Stromal cell of bone marrow (primary cell): ENCODE results near the gene GPR150.

Source experiments
- DNase-seq: peaks from one replicate; pipeline ENCODE4 v3.0.0-alpha.2; 2012; ENCODE audit warnings: low read depth

The GPR150 gene

GRCh38 chr5:95620030-95620869, at the start of gene GPR150:
TSS of gene GPR150 (plus strand) at chr5:95620087. CDS start at chr5:95620276, 189 bp downstream.
- no peak for DNase-seq

- DNase-seq = no peak
Observed at GRCh38 chr5:95572016-95572415, 47.9 kb upstream of the GPR150 start.

- no peak for DNase-seq
Observed at GRCh38 chr5:95581576-95581975, 38.3 kb upstream of the GPR150 start.

DNA sequence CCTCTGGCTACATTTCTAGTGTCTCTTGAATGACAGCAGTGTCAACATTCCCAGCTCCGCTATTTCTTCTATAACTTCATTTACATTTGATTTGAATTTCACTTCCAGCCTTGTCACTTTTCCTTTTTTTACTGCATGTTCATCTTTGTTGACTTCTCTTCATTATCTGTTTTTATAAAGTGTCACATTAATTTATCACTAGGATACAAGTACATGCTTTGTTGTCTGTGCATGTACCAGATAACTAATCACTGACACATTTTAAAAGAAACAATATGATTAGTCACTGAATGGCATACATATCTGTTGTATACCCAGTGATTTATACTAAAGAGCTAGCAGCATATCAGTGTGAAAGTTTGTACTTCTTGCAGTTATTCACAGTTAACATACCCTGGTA, 35.9 kb upstream of the GPR150 start:
- no peak for DNase-seq

DNA sequence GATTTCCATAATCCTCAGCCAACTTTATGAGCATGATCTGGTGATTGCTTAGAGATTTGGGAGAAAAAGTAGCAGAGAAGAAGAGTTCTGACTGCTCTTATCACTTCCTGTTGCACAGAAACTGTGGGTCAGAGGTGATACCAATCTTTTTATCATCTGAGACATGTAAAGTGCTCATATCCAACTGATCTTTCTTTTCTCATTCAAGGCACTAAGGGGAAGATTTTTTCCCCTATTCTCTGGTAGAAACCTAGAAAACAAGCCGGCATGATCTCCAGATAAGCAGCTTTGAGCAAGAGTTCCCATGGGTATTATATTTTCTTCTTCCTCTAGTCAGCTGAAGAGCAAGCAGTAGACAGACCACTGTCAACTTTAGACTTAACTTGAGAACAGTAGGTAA, 29.0 kb upstream of the GPR150 start:
- DNase-seq = no peak

DNA sequence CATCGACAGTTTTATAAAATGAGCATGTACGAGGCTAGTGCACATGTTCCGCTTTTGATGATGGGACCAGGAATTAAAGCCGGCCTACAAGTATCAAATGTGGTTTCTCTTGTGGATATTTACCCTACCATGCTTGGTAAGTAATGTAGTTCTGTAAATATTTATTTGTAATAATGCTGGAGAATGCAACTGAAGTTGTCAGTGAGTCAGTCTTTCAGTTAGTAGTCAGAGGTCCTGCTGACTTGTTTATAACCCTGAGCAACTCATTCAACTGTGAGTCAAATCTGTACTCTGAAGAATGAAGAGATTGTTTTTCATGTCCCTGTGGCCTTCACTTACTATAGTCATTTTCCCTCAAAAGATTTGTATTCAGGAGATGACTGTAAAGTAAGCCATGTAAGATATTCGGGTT, 28.4 kb upstream of the GPR150 start:
- peak; percentile 70 for DNase-seq

DNA sequence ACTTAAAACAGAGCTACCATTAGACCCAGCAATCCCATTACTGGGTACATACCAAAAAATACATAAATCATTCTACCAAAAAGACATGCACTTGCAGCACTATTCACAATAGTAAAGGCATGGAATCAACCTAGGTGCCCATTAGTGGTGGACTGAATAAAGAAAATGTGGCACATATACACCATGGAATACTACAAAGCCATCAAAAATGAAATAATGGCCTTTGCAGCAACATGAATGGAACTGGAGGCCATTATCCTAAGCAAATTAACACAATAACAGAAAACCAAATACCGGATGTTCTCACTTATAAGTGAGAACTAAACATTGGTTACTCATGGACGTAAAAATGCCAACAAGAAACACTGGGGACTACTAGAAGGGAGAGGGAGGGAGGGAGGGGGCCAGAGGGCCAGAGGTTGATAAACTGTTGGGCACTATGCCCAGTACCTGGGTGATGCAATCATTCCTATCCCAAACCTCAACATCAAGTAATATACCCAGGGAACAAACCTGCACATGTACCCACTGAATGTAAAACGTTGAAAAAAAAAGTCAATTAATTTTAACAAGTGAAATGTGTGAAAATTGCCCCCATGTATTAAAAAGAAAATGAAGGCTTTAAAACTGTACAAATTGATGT, 24.5 kb upstream of the GPR150 start:
- DNase-seq = no peak

DNA sequence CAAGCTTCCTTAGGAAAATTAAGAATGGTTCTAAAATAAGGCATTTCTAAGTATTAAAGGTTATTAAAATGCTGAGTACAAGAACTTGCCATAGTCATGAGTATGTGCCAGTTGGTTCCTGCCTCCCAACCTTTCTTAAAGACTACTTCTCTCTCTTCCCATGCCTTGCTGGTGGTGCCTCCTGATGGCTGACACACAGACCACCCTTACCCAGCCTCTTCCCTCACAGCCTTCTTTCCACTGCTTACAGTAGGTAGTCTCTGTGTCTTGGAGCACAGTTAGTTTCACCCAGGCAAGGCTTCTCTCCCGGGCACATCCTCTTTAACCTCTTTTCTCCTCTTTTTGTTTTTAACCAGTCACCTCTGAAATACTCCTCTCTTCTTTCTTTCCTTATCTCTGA, 20.6 kb upstream of the GPR150 start:
- DNase-seq = no peak

DNA sequence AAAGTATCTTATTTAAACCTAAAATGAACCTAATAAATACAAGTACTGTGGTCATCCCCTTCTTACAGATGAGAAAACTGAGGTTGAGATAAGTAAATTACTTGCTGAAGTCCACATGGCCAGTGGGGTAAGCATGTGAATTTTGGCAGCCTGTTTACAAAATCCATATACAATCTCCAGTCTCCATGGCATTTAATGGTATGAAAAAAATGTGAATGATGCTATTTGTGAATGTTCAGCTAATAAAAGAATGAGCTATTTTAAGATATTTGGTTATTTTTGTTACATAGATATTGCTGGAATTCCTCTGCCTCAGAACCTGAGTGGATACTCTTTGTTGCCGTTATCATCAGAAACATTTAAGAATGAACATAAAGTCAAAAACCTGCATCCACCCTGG, 19.3 kb upstream of the GPR150 start:
- no peak for DNase-seq

DNA sequence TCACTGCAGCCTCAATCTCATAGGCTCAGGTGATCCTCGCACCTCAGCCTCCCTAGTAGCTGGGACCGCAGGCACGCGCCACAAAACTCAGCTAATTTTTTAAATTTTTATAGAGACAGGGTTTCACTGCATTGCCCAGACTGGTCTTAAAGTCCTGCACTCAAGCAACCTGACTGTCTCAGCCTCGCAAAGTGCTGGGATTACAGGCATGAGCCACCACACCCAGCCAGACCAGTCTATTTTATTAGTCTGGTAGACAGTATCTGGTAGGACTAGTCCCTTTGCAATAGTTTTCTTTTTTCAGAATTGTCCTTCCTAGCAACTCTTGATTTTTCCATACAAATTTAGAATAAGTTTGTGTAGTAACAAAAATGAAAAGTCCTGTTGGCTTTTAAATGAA, 14.1 kb upstream of the GPR150 start:
- no peak for DNase-seq

- DNase-seq = no peak
Observed at GRCh38 chr5:95606419-95606818, 13.5 kb upstream of the GPR150 start.

DNA sequence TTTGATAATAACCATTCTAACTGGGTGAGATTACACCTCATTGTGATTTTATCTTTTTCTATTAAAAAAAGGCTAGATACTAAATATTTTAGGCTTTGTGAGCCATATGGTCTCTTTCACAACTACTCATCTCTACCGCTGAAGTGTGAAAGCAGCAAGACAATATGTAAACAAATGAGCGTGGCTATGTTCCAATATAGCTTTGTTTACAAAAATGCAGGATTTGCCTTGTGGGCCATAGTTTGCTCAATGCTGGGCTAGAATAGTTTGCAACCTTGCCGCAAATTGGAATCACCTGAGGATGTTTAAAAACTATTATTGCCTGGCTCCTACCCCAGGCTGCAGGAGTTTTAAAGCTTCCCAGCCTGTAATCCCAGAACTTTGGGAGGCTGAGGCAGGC, 10.2 kb upstream of the GPR150 start:
- no peak for DNase-seq

DNA sequence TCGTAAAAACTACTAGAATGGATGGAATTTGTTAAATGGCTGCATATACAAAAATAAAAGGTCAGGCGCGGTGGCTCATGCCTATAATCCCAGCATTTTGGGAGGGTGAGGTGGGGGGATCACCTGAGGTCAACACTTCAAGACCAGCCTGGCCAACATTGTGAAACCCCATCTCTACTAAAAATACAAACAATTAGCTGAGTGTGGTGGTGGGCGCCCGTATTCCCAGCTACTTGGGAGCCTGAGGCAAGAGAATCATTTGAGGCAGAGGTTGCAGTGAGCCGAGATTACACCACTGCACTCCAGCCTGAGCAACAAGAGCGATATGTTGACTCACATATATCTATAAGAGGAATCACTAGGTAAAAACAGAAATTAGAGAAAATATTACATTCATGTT, 9.3 kb upstream of the GPR150 start:
- no peak for DNase-seq

- DNase-seq = no peak
Observed at GRCh38 chr5:95611396-95611795, 8.5 kb upstream of the GPR150 start.

DNA sequence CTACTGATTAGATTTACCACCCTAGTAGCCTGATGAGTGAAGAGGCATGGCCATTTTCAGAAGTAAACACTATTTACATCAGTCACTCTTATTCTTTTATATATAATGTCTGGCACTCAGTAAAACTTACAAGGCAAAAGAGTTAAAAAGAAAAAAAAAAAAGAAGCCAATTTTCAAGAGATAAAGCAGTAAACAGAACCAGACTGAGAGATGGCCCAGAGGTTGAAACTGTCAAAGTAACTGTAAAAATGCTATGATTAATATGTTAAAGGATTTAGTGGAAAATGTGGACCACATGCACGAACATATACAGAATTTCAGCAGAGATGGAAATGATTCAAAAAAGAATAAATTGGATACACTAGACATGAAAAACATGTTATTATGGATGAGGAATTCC, 6.4 kb upstream of the GPR150 start:
- DNase-seq = no peak

DNA sequence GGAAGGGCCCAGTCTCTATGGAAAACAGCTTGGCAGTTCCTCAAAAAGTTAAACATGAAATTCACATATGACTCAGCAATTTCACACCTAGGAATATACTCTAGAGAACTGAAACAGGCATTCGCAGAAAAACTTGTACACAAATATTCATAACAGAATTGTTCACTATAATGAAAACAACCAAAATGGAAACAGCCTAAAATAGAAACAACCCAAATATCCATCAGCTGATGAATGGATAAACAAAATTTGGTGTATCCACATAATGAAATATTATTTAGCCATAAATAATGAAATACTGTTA, 4.8 kb upstream of the GPR150 start:
- DNase-seq = no peak

GRCh38 chr5:95617057-95617456, 2.8 kb upstream of the GPR150 start:
- no peak for DNase-seq

DNA sequence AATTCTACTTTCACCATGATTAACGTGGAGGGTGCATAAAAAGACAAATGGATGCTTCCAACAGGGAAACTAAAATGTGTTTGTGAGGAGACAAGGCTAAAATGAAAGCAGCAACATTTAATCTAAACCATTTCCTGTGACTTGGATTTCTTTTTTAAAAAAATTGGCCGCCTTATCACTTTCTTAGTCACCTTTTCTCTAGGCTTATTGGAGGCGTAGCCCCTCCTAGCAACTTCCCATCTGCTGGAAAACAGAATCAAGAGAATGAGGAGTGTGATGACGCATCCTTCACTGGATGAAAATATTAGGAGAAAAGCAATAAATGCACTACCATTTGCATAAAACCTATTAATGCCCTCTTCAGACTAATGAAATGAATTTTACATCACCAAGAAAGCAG, 791 bp upstream of the GPR150 start:
- DNase-seq = peak; percentile 23

DNA sequence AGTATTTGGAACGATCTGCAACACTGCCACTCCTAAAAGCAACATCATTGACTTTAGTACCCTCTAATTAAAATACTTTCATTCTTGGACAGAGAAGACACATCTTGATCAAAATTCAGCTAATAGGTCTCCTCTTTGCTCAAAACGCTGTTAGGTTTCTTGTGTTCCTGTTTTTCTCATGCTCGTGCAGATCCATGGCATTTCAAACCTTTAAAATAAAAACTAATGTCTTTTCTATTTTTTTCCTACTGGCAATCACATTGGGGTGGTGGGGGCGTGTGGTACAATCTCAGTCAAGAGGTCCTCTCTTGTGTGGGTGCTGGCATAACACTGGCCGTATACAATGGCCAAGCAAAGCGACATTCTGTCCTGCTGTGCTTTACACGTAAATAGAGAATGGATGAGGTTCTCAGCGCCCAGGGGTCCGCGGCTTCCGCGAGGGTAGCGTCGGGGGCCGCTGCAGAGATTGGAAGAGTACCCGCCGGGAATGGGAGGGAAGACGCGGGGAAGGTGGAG, 315 bp upstream of the GPR150 start:
- DNase-seq = no peak

- DNase-seq = no peak
Observed at GRCh38 chr5:95620870-95621838, 1.3 kb downstream of the GPR150 start.

DNA sequence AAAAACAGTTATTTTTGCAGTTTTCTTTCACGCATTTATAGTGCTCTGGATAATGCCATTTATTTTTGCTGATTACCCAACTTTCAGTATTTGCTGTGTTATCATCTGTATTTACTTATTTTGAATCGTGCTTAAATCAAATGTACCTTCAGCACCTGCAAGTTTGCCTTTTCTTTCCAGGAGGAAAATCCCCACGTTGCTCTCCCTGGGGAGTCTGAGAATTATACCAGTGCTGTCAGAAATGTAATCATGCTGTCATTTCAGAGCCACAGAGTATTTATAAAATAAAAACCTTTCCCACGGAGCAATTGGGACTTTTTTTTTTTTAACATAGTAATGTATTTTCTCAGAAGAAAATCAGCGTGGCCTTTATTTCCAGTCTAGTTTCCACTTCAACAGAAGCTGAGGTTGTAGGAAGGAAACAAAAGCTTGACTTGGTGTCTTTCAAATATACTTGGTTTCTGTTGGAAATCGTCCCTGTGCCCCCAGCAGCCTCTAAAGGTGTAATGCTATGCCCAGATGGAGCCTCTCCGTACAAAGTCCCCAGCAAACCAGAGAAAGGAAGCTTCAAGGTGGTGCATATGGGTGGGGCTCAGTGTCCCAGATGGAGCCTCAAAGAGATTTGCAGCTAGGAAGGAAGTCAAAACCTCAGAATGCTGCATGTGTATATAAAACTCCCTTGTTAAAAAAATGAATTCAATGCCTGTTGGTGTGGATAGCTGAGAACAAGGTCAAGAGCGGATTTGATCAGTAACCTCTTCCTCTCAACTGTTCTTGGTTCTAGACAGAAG, 2.1 kb downstream of the GPR150 start:
- no peak for DNase-seq

DNA sequence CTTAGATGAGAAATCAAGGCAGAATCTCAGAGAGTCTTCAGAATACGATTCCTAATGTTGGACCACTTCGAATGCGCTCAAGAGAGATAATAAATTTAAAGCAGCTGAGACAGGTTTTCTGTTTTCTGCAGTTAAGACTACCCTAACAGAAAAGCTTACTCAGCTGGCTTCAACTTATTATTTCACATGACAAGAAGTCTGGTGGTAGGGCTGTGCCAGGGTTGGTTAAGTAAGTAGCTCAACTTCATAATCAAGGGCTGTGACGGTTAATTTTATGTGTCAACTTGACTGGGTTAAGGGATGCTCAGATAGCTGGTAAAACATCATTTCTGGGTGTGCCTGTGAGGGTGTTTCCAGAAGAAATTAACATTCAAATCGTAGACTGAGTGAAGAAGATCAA, 3.8 kb downstream of the GPR150 start:
- no peak for DNase-seq
